Measurements from ENCODE around the gene RASEF.
"Not testable (repeated sequence)": the region's sequence is repeated elsewhere in the genome, so short reads cannot be mapped to it uniquely, and the experiment has no call there.

RASEF gene

DNA sequence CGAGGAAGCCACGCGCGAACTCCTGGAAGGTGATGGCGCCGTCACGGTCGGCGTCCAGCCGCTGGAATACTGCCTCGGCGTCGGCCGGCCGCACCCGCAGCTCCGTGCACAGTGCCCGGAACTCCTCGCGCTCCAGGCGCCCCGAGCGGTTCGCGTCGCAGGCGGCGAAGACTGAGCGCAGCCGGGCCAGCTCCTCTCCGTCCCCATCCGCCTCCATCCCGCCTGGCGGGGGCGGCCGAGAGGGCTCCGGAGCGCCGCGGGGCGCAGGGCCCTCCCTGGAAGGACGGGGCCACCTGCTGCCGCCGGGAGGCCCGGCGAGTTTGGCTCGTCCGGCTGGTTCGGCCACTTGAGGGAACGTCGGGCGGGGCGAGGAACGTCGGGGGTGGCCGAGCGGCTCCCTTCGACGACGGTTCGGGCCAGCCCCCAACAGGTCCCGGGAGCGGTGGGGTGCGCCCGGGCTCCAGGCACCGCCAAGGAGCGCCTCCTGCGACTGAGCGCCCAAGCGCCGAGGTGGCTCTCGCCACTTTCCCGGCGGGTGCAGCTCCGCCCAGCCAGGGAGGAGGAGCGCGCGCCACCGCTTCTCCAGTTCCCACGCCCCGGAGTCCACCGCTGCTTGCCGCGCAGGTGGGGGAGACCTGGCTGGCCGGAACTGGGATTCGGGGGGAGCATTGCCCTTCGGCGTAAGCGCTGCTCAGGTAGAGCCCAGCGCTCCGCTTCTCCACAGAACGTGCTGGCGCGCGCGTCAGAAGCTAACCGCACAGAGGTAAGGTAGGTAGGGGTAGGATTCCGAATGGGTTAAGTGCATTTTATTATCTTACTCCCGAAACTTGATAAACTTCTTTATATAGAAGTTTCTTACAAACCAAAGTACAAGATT lies at the start of gene RASEF:
RASEF (minus strand) TSS at position 492 of the 877 bp plus-strand sequence; CDS start at position 217, 275 bp downstream.
- no peak for DNase-seq (ENCODE audit: low spot score)

- no peak for DNase-seq (ENCODE audit: low spot score)
Measured at GRCh38 chr9:83111169-83111568, 48.2 kb upstream of the RASEF start.

DNA sequence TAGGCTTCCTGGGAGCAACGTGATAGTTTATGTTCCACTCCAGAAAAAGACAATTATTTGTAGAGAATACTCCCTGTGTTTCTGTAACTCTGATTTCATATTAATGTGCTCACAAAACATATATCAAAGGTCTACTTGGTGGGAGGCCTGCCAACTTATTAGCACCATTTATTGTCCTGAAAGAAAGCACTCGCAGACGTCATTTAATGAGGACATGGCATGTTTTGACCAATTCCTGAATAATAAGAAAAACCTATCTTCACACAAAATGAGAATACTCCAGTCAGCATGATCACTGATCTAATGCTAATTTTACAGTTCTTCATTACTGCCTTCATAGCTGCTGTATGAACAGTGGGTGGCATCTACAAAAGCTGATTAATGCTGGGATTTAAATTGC lies 46.4 kb upstream of the RASEF start:
- no peak for DNase-seq (ENCODE audit: low spot score)

GRCh38 chr9:83108208-83108607 lies 45.3 kb upstream of the RASEF start:
- DNase-seq (ENCODE audit: low spot score), result no peak

DNA sequence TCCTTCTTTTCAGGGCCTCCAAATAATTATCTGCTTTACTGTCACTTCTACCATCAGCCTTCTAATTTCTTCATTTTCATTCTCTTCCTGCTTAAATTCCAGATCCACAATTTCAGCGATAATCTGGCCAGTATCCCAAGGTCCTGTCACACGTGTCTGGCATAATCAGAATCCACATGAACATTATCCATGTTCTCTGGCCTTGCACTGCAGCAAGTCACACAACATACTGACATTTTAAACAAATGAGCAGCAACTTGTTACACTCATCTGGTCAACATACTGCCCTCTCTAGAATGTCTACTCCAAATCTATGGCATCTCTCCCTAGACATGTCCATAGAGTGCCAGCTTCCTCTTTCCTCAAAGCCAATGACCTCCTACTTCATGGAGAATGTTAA lies 43.8 kb upstream of the RASEF start:
- no peak for DNase-seq (ENCODE audit: low spot score)

DNA sequence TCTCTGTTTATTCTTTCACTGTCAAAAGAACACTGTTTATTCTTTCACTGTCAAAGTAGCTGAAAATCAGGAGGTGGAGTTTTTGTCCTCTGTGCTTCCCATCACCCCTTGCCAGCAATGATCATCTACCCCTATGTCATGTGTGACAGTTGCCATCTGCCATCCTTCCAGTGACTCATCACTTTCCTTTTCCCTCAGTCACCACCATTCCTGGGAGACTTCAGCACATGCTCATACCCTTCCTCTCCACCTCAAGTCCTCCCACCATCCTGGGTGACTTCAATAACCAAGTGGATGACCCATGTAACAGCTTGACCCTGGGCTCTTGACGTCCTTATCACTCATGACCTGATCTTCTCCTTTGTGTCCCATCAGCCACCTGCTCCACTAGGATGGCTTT lies 43.3 kb upstream of the RASEF start:
- DNase-seq (ENCODE audit: low spot score), result no peak

- DNase-seq (ENCODE audit: low spot score), result no peak
Measured at GRCh38 chr9:83097633-83098032, 34.7 kb upstream of the RASEF start.

DNA sequence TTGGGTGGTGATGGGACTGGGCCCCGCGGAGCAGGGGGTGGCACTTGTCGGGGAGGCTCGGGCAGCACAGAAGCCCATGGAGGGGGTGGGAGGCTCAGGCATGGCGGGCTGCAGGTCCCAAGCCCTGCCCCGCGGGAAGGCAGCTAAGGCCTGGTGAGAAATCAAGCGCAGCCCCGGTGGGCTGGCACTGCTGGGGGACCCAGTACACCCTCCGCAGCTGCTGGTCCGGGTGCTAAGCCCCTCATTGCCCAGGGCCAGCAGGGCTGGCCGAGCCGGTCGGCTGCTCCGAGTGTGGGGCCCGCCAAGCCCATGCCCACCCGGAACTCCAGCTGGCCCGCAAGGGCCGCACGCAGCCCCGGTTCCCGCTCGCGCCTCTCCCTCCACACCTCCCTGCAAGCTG lies 30.4 kb upstream of the RASEF start:
- DNase-seq (ENCODE audit: low spot score), result not testable (repeated sequence)

- DNase-seq (ENCODE audit: low spot score), result no peak
Measured at GRCh38 chr9:83081846-83082245, 18.9 kb upstream of the RASEF start.

DNA sequence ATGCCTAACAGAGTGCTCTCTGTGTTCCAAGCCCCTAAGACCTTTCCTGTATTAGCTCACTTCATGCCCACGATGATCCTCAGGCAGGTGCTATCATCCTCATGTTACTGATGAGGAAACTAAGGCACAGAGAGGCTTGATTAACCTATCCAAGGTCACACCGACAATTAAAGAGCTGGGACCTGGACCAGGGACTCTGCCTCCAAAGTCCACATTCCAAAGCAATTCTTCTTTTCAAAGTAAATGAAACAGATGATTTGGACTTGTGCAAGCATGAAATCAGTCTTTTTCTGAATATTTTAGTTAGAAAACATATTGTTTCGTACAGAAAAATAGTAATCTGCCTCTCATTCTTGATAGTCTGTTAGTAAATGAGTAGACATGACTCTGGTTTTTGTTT lies 18.1 kb upstream of the RASEF start:
- no peak for DNase-seq (ENCODE audit: low spot score)

GRCh38 chr9:83075932-83076331 lies 13.0 kb upstream of the RASEF start:
- not testable (repeated sequence) for DNase-seq (ENCODE audit: low spot score)

DNA sequence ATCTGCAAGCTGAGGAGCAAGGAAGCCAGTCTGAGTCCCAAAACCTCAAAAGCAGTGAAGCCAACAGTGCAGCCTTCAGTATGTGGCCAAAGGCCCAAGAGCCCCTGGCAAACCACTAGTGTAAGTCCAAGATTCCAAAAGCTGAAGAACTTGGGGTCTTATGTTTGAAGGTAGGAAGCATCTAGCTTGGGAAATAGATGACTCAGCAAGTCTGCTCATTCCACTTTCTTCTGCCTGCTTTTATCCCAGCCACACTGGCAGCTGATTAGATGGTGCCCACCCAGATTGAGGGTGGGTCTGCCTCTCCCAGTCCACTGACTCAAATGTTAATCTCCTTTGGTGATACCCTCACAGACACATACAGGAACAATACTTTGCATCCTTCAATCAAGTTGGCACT lies 9.6 kb upstream of the RASEF start:
- DNase-seq (ENCODE audit: low spot score), result not testable (repeated sequence)

DNA sequence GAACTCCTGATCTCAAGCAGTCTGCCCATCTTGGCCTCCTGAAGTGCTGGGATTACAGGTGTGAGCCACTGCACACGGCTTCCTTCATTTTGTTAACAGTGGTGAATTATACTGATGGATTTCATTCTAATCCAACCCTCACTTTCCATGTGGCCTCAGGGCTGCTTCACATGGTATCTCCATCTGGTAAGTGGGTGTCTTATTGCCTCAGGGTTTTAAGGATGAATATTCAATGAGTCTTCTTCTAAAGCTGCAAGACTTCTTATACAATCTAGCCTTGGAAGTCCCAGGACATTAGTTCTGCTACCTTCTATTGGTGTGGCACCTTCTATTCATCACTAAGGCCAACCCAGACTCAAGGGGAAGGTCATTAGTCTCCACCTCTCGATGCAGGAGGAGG lies 8.7 kb upstream of the RASEF start:
- no peak for DNase-seq (ENCODE audit: low spot score)

GRCh38 chr9:83070261-83070660 lies 7.3 kb upstream of the RASEF start:
- no peak for DNase-seq (ENCODE audit: low spot score)

DNA sequence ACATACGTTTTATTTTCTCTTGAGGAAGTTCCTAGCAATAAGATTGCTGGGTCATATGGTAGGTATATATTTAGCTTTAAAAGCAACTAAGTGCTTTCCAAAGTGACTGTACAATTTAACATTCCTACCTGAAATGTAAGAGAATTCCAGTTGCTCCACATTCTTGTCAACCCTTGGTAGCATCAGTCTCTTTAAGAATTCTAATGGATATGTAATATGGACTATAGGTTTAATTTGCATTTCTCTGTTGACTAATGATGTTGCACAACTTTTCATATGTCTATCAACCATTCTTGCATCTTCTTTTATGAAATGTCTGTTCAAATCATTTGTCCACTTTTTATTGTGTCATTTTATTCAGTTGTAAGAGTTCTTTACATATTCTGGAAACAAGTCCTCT lies 6.7 kb upstream of the RASEF start:
- DNase-seq (ENCODE audit: low spot score), result no peak

- no peak for DNase-seq (ENCODE audit: low spot score)
Measured at GRCh38 chr9:83068414-83068813, 5.5 kb upstream of the RASEF start.

DNA sequence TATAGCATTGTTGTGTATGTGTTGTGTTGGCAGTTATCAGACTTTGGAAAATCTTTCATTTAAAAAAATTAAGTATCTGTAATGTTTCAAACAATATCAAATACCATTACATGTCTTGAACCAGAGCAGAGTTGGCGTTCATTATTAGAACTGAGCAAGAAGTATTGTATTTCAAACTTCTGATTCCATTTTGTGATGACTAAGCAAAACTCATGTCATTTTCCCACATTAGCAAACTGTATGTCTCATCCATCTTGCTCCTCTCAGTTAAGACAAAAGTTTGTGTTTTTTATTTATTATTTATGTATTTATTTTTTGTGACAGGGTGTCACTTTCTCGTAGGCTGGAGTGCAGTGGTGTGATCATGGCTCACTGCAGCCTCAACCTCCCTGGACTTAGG lies 4.6 kb upstream of the RASEF start:
- no peak for DNase-seq (ENCODE audit: low spot score)

- DNase-seq (ENCODE audit: low spot score), result no peak
Measured at GRCh38 chr9:83066771-83067170, 3.8 kb upstream of the RASEF start.

GRCh38 chr9:83065233-83065632 lies 2.3 kb upstream of the RASEF start:
- DNase-seq (ENCODE audit: low spot score), result no peak

DNA sequence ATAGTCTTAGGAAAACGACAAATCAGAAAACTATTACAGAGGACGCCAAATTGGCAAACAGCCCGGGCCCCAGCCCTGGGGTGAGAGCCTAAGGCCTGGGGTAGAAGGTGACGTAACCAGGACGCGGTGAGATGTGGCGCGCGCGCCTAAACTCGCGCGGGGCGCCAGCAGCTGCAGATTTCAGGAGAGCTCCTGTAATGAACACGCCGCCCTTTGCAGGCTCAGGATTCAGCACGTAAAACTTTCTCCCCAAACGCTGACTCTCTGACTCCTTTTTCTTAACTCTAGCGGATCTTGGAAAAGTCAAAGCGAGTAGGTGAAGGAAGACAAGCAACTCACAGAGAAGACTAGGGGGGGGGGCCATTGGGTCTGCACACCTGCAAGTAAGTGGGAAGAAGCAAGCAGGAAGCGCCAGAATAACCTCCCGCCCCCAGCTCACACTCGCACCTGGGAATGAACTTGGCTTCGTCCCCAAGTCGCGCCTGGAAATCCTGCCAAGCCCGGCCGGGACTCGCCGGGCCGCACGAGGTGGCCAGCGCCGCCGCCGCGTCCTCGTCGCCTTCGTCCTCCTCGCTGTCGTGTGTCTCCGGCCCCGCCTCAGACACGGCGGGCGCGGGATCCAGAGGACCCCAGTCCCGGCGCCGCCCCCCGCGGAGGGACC lies 822 bp downstream of the RASEF start:
- no peak for DNase-seq (ENCODE audit: low spot score)

DNA sequence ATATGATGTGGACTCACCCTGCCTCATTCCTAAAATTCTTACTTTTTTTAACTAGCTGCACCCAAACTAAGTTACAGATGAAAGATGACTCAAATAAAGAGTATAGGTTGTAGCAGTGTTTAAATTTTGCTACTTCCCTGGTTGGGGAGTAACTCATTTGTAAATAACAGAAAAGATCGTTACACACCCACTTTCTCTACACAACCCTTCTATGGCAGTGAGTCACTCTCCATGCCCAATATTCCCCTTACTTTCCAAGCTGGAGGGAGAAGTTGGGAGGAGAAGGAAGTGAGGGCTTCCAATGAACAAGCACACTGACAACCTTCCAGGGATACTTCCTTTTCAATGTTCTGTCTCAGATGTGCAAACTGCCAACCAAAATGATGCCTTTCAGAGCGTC lies 1.9 kb downstream of the RASEF start:
- no peak for DNase-seq (ENCODE audit: low spot score)

- no peak for DNase-seq (ENCODE audit: low spot score)
Measured at GRCh38 chr9:83060556-83060955, 2.4 kb downstream of the RASEF start.

- DNase-seq (ENCODE audit: low spot score), result no peak
Measured at GRCh38 chr9:83059417-83059816, 3.5 kb downstream of the RASEF start.

DNA sequence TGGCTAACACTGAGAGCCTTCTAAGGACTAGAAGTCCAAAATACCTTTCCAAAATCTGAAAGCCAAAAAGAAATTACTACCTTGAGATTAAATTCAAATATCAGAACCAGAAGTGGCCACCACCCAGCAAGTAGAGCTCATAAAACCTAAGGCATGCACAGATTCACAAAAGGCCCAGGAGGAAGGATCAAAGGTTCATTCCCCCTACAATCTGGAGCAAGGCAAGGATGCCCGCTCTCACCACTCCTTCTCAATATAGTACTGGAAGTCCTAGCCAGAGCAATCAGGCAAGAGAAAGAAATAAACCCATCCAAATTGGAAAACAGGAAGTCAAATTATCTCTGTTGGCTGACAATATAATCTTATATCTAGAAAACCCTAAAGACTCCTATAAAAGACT lies 6.0 kb downstream of the RASEF start:
- DNase-seq (ENCODE audit: low spot score), result no peak
